ENCODE measurements around the gene SNAP29.
A peak's percentile ranks its signal among the peaks of the same experiment; 100 is the strongest.
"Not testable (repeated sequence)": the region's sequence is repeated elsewhere in the genome, so short reads cannot be mapped to it uniquely, and the experiment has no call there.

The SNAP29 gene

DNA sequence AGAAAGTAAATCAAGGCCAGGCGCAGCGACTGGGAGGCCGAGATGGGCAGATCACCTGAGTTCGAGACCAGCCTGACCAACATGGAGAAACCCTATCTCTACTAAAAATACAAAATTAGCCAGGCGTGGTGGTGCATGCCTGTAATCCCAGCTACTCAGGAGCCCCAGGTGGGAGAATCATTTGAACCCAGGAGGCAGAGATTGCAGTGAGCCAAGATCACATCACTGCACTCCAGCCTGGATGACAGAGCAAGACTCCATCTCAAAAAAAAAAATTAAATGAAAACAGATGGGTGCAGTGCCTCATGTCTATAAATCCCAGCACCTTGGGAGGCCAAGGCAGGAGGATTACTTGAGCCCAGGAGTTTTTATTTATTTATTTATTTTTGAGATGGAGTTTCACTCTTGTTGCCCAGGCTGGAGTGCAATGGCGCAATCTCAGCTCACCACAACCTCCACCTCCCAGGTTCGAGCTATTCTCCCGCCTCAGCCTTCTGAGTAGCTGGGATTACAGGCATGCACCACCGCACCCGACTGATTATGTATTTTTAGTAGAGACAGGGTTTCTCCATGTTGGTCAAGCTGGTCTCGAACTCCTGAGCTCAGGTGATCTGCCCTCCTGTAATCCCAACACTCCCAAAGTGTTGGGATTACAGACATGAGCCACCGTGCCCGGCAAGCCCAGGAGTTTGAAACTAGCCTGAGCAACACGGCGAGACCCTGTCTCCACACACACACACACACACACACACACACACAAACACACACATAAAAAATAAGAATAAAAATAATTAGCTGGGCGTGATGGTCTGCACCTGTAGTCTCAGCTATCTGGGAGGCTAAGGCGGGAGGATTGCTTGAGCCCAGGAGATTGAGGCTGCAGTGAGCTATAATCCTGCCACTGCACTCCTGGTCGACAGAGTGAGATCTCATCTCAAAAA lies 42.6 kb downstream of the SNAP29 start:
- DNase-seq (ENCODE audit: low read depth in 2 of 2), result not testable (repeated sequence)

DNA sequence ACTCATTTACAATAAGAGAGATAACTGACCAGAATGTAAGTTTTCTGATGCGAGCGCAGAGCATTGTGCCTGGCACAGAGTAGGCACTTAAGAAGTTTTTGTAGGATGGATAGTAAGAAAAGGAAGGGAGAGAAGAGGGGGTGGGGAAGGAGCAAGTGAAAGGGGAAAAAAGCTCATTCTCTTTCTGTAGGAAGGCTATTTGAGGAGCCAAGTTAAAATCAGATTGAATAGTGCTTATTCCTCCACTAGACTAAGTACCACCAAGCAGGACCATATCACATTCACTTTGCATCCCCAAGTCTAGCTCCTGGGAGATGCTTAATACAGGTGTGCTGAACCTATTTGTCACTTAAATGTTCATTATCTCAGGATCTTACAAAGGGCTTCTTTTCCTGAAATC lies 44.3 kb downstream of the SNAP29 start:
- no peak for DNase-seq (ENCODE audit: low read depth in 2 of 2)

DNA sequence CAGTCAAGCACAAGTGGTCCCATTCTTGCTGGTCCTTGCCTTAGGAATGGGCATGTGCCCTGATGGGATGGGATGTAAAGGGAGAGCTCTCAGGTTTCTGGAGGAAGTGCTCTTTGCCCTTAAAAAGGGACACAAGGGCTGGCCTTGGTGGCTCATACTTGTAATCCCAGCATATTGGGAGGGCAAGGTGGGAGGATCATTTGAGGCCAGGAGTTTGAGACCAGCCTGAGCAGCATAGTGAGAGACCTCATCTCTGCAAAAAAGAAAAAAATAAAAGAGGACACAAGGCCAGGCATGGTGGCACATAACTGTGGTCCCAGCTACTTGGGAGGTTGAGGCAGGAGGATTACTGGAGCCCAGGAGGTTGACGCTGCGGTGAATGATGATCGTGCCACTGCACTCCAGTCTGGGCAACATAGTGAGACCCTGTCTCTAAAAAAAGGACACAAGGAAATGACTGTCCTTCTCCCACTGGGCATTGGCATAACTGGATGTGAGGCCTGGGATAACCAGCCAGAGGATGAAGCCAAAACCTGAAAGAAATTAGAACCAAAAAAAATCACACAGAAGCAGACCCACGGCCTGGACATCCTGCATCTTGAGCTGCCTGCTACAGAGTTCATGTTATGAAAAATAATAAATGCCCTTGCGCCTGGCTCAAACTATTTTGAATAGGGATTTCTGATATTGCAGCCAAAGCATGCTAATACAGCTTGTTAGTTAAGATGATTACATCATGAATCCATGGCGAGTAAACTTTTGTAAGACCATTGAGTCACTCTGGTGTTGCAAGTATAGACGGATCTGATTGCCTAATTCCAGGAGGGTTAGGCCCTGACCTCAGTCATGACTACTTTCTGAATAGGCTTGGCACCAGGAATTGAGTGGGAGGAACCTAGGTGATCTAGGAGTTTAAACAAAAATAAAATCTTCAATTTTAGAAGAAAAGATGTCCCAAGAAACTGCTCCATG lies 45.5 kb downstream of the SNAP29 start:
- no peak for DNase-seq (ENCODE audit: low read depth in 2 of 2)

DNA sequence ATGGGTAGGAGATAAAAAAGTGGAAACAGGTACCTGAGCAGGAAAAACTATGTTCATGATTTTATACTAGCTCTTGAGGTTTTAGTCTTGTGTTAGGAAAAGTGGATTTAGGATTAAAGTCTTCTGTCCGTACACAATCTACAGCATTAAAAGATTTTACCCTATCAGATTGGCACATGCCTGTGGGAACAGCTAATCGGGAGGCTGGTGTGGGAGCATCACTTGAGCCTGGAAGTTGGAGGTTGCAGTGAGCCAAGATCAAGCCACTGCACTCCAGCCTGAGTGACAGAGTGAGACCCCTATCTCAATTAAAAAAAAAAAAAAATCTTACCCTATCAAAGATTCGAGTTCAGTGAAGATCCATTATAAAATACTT lies 46.2 kb downstream of the SNAP29 start:
- no peak for DNase-seq (ENCODE audit: low read depth in 2 of 2)

DNA sequence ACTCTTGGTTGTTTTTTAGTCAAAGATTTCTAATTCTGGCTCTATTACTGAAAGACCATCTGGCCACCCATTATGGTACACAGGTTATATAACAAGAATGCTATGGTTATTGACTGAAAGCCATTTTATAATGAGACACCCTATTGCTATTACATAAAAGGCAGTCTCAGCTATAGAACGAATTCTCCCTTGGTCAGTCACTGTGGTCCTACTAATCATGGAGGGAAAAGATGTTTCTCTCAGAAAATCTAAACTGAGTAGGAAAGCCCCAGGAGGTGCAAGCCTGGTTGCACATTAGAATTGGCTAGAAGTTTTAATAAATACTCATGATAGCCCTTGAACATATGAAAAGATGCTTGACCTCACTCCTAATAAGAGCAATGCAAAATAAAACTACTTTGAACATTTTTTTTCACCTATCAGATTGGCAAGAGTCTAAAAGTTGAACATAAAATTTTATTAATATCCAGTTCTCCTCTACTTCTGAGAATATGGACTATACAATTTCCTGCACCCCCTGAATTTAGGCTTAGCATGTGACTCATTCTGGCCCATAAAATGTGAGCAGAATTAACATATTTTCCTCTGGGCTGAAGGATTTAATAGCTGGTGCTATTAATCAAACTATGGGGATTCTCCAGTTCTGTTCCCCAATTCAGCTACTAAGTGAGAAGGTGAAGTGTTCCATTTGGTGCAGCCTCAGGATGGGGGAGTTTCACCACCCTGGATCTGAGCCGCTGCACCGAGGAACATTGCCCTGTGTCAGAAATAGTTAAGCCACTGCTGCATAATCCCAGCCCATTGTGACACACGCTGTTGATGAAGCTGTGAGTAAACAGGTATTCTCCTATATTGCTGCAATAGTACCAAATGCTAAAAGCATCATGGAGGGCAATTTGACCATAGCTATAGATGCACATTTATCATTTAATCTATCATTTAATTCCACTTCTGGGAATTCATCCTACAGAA lies 46.9 kb downstream of the SNAP29 start:
- no peak for DNase-seq (ENCODE audit: low read depth in 2 of 2)

DNA sequence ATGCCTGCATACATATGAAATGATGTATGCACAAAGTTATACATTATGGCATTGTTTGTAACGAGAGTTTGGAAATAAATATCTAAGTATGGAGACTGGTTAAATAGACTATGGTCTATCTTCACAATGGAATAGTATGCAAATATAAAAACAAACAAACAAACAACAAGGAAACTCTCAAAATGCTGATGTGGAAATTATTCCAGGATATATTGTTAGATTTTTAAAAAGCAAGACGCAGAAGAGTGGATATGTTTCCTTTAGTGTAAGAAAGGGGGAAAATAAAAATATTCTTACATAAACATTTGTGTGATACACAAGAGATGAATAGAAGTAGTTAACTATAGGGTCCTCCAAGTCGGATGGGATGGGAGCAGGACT lies 47.6 kb downstream of the SNAP29 start:
- DNase-seq (ENCODE audit: low read depth in 2 of 2), result no peak

DNA sequence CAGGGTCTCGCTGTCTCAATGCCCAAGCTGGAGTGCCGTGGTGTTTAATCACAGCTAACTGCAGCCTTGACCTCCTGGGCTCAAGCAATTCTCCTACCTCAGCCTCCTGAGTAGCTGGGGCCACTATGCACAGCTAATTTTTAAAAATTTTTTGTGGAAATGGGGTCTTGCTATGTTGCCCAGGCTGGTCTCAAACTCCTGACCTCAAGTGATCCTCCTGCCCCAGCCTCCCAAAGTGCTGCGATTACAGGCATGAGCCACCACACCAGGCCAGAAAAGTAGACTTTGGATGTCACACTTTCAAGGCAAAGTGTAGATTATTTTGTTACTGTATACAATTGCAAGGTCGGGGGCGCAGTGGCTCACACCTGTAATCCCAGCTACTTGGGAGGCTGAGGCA lies 49.9 kb downstream of the SNAP29 start:
- not testable (repeated sequence) for DNase-seq (ENCODE audit: low read depth in 2 of 2)

DNA sequence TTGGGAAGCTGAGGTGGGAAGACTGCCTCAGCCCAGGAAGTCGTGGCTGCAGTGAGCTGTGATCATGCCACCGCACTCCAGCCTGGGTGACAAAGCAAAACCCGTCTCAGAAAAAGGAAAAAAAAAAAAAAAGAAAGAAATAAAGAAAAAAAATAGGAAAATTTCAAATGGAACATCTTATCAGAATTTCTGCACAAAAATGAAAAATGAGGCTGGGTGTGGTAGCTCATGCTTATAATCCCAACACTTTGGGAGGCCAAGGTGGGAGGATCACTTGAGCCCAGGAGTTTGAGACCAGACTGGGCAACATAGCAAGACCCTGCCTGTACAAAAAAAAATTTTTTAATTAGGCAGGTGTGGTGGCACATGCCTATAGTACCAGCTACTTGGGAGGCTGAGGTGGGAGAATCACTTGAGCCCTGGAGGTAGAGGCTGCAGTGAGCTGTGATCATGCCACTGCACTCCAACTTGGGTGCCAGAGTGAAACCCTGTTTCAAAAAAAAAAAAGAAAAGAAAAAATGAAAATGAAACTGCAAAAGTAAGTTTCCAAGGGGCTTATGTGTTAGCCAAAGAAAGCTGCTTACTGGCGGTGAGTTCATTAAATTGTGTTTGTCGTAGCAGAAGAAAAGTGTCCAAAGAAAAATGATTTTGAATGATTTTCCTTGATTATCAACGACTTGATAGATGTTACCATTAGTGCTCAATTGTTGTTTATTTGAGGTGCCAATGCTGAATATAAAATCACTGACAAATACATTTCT lies 50.9 kb downstream of the SNAP29 start:
- DNase-seq (ENCODE audit: low read depth in 2 of 2), result no peak

DNA sequence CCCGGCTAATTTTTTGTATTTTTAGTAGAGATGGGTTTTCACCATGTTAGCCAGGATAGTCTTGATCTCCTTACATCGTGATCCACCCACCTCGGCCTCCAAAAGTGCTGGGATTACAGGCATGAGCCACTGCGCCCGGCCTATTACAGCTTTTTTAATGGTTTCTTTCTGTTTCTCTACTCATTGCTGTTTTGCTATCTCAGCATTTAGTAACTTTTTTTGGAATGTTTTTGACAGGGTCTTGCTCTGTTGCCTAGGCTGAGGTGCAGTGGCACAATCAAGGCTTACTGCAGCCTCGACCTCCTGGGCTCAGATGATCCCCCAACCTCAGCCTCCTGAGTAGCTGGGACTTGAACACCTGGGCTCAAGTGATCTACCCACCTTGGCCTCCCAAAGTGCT lies 53.7 kb downstream of the SNAP29 start:
- no peak for DNase-seq (ENCODE audit: low read depth in 2 of 2)

DNA sequence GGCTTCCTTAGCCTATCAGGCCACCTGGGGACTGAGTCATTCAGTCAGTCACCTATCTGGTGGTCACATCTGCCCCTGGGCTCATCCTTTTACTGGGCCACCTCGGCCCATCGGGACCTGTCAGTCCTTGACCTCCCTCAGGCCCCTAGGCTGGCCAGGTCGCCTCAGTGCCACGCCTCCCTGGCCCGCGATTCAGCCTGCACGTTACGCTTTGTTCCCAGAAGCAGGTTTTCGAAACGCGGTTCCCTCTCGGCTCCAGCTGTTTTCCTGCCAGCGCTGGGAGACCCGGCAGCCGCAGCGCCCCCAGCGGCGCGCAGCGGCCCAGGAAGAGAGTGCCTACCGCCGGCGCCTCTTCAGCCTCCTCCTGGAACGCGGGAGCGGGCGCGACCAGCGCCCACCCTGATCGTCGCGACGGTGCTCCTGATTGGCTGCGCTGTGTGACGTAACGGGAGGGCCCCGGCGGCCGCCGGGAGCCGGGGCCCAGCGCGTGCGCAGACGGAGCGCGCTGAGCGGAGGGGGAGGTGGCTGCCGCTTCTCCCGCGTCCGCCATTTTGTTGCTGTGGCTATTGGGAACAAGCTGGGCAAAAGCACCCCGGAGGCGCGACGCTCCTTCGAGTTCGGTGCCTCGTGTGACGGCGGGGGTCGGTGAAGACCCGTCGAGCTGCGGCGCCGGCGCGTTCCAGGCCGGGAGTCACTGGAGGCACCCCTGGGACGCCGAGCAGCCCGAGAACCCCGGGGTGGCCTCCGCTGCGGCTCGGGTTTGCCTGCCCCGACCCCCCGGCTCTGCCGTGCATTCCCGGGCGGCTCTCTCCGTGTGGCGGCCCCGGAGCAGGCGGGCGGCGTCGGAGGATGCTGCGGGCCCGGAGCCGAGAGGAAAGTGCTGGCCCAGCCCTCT lies 58.4 kb downstream of the SNAP29 start, which contains the start of gene CRKL:
CRKL (plus strand) TSS at position 492 of the 895 bp plus-strand sequence. CDS start 528 bp downstream, outside the sequence.
- peak; percentile 93 to 94 for DNase-seq (ENCODE audit: low read depth in 2 of 2)

DNA sequence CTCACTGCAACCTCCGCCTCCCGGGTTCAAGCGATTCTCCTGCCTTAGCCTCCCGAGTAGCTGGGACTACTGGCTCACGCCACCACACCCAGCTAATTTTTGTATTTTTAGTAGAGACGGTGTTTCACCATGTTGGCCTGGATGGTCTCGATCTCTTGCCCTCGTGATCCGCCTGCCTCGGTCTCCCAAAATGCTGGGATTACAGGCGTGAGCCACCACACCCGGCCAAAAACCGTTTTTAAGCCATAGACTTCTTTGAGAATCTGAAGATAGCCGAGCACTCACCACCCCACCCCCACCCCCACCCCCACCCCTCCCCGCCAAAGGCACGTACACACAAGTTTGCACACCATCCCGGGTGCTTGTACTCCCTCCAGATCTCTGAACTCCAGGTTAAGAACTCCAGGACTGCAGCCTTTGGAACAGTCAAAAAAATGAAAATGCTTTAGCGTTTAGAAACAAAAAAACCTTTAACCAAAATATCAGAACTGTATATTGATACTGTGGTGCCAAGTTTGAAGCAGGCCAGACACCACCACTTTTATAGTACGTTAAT lies 59.9 kb downstream of the SNAP29 start:
- no peak for DNase-seq (ENCODE audit: low read depth in 2 of 2)

DNA sequence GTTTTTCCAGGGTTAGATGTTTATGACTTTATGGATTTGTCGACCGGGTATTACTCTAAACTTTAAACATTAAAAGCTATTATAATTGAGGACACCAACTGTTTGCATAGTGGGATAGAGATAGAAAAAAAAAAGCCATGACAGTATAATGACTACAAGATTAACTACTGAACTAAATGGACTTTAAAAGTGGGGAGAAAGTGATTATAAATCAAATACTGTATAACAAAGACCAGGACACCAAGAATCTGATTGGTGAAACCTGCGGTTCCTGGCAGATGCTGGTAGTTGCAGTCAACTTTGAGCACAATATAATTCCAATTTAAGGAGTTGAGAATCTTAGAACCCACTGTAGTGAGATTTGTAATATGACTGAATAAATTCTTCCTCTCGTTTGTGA lies 60.9 kb downstream of the SNAP29 start:
- DNase-seq (ENCODE audit: low read depth in 2 of 2), result no peak

DNA sequence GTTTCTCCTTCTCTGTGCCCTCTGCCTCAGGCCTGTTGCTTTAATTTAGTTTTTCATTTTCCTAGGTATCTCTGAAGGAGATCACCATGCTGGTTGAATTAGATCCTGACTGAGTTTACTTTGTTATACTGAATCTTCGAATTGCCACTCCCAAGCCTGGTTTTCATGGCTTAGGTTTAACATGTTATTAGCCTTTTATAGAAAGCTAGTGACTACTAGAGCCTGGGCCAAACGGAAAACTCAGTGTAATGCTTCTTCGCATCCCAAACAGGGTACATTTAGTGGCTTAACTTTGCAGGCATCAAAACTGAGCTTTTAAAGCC lies 62.0 kb downstream of the SNAP29 start:
- no peak for DNase-seq (ENCODE audit: low read depth in 2 of 2)

DNA sequence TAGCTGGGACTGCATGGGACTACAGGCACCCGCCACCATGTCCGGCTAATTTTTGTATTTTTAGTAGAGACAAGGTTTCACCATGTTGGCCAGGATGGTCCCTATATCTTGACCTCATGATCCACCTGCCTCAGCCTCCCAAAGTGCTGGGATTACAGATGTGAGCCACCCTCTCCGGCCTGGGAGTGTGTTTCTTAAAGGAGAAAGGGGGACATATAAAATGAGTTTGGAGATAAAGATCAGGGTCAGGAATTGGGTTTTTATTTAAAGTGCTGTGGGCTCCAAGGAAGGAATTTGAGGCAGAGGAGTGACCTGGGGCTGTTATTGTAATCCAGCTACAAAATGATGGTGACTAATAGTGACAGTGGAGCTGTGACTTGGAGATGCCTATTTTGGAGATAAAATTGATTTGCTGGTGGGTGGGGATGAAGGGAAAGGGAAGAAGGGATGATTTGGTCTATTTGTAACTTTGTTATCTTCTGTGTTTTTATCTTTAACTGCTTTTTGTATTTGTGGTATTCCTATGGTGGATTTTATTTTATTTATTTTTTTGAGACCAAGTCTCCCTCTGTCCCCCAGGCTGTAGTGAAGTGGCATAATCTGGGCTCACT lies 63.4 kb downstream of the SNAP29 start:
- no peak for DNase-seq (ENCODE audit: low read depth in 2 of 2)

DNA sequence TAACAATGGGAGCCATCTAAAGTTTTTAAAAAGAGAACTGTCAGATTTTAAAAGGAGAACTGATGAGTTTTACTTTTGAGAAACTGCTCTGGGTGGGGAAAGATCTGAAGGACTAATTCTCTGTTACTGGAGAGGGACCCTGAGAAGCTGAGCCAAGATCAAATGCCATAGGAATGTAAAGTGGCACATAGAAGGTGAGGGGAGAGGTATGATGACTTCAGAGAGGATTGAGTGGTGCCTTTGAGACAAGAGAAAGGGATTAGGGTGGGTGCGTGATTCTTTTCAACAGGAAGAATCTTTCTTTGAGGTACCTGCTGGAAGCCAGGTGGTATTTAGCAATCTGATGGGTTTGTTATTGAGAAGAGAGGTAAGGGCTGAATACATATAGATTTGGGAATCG lies 67.4 kb downstream of the SNAP29 start:
- no peak for DNase-seq (ENCODE audit: low read depth in 2 of 2)

DNA sequence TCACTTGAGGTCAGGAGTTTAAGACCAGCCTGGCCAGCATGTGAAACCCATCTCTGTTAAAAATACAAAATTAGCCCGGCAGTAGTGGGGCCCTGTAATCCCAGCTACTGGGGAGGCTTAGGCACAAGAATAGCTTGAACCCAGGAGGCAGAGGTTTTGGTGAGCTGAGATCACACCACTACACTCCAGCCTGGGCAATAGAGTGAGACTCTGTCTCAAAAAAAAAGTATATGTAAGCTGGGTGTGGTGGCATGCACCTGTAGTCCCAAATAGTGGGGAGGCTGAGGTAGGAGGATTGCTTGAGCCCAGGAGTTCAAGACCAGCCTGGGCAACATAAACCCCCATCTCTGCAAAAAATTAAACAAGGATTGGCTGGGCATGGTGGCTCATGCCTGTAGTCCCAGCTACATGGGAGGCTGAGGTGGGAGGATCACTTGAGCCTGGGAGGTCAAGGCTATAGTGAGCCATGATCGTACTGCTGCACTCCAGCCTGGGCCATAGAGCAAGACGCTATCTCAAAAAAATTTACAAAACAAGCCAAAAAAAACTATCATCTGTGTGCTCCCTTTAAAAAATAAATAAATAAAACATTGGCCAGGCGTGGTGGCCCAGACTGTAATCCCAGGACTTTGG lies 69.2 kb downstream of the SNAP29 start:
- DNase-seq (ENCODE audit: low read depth in 2 of 2), result no peak

DNA sequence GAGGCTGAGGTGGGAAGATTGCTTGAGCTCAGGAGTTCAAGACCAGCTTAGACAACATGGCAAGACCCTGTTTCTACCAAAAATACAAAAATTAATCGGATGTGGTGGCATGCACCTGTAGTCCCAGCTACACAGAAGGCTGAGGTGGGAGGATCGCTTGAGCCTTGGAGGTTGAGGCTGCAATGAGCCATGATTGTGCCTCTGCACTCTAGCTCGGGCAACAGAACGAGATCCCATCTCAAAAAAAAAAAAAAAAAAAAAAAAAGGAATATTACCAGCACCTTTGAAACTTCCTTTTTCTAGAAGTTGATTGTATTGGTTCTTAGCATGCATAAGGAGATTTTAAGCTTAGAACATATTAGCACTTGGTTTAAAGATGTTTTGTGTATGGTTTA lies 69.8 kb downstream of the SNAP29 start:
- DNase-seq (ENCODE audit: low read depth in 2 of 2), result no peak

DNA sequence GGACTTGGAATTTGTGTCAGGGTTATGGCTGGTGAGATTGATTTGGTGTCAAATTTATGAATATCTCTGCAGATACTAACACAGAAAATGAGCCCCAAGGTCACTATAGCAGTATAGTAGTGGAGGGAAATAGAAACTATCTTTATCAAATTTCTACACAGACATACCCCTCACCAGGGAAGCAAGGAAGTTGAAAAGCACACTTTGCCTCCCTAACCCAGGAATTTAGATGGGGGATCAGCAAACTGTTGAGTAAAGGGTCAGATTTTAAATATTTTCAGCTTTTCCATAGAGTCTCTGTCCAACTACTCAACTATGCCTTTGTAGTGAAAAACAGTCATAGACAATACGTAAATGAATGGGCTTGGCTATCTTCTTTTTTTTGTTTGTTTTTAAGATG lies 71.2 kb downstream of the SNAP29 start:
- DNase-seq (ENCODE audit: low read depth in 2 of 2), result no peak
